IPS DF 19.7 (cell line): Measurements from ENCODE around the gene CRIM1.

Experiments used
- DNase-seq: peaks from one replicate; pipeline ENCODE4 v3.0.0-alpha.2; 2013; ENCODE audit warnings: low read depth, low spot score

CRIM1 gene

DNA sequence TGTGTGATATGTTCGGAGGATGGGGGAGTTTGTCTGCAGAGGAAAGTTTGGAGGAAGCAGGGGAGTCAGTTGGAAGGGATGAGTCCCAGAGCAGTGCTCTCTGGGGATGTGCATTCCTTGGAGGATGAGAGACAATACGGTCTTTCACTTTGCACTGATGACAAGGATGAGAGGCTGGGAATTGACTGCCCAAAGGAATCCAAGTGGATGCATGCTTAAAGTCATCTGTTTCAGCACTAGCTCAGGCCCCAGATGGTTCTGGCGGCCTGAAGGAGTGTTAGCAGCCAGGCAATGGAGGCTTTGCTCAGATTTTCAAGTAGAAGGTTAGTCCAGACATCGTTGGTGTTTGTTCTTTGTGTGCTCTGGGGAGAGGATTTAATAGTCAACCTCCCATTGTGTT lies 100.2 kb downstream of the CRIM1 start:
- no peak for DNase-seq

- no peak for DNase-seq
Observed at GRCh38 chr2:36456227-36457175, 100.9 kb downstream of the CRIM1 start.

DNA sequence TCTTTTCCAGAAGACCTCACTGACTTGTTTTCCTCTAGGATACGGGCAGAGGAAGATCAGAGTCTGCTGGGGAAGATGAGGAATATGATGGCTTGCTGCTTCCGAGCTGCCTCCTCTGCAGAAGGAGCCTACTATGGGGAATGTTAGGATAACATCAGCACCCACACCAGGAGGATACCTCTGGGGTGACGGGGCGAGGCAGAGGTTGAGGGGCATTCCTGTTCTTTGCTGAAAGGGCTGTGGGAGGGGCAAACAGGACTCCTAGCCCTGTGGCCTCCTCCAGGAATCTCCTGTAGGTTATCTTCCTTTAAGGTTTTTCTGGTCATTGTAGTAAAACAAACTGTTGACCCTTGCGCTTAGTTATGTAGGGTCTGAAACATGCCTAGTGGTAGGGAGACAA lies 102.5 kb downstream of the CRIM1 start:
- DNase-seq, result no peak

- DNase-seq, result peak; percentile 69
Observed at GRCh38 chr2:36459725-36460137, 104.2 kb downstream of the CRIM1 start.

DNA sequence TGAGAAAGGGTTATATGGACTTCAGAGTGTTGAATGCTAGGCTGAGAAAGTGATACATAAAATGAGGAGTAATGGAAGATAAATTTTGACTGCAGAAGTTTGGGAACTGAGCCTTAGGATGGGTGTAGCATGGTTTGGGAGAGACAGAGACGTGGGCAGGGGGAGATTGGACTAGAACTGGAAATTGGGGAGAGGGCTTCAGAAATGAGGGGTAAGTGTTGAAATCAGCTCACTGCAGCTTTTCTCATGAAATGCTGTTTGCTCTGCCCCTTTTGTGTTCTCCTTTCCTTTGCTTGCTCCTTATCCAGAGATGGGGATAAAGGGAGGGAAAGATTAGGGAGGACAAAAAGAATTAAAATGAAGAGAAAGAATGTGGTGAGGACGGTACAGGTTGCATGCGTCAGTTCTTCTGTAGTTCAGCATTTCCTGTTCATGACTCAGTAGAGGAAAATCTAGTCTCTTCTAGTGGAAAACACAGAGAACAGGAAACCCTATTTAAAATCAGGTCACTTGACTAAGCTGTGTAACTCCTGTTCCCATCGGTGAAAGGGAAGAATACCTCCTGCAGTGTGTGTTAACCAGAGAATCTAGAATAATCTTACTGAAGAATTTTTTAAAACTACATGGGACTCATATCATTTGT lies 105.6 kb downstream of the CRIM1 start:
- peak; percentile 80 for DNase-seq

DNA sequence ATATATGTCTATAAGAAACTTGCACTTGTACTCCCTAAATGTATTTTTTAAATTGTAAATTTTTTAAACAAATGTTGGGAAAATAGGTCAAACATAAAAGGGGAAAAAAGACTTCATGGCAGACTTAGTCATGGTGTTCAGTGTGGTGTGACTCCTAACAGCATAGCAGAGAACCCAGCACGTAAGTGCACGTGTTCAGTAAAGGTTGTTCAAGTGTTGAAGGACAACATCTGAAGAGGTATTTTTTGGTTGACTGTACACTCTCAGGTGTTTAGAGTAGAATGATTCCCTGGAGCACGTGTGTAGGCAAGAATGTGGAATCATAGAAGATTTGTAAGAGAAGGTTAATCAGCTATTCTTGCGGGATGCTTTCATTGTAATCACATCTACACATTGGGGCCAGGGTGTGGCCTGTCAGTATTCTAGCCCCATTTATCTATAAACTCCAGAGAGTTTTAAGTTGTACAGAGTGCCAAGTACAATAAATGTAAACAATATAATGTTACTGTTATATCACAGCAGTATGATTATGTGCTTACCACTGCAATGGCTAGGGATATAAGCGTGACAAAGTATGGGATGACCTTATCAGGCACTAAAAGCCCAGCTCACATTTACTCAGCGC lies 106.8 kb downstream of the CRIM1 start:
- no peak for DNase-seq

DNA sequence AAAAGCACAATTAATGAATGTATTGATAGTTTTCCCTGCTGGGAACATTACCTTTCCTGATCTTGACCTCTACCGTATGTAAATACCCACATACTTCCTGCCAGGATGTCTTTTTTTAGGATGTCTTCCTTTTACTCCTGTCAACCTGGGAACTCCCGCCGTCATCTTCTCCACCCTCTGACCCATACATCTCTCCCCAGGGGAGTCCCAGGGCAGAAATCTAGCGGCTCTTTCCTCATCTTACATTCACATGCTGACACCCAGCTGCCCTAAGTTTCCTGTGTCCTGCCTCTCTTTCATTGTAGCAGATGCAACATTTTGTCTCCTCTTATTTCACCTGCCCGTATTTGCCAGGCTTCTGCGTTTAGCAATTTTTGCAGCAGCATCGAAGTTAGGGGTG lies 107.8 kb downstream of the CRIM1 start:
- no peak for DNase-seq

GRCh38 chr2:36464006-36464721 lies 108.6 kb downstream of the CRIM1 start:
- no peak for DNase-seq

GRCh38 chr2:36466135-36466534 lies 110.6 kb downstream of the CRIM1 start:
- DNase-seq, result no peak

DNA sequence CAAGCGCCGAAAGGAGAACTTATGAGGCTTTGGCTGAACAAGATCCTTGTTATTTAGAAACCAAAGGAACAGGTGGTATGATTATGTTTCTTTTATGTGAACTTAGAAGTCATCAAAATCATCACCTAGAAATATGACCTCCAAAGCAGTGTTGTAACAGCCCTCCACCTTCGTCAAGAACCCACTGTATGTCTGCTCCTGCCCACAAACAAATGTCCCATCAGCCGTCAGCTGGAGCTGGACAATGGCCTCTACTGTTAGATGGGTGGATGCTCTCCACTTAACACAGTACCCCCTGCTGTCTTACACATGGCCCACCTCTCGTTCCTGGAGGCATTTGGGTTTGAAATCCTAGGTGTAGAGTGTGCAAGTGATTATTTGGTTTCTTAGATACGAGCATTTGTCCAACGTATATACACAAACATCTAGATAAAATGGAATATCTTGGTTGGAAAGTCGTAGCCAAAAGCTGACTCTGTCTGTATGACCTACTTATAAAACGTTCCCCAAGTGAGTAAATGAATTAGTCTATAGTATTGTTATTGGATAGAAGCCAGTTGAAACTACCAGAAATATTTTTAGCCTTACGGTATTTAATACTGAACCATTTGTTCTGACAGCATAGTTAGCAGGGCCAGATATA lies 113.0 kb downstream of the CRIM1 start:
- DNase-seq, result no peak

DNA sequence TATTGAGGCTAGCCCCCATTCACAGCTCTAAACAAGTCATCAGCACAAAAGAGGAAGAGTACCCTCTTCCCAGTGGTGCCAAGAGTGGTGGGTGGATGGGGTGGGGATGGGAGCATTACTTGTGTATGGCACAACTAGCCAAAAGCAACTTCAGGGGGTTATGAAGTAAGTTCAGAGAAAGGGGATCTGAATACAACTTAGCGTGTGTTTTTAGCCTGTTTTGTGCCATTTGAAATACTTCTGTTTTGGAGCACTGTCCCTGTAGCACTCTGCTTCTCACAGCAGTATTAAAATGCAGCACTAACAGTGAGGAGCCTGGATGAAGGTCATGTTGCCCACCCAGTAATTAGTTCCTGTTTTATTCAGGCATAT lies 113.5 kb downstream of the CRIM1 start:
- no peak for DNase-seq

- no peak for DNase-seq
Observed at GRCh38 chr2:36469710-36470109, 114.1 kb downstream of the CRIM1 start.

GRCh38 chr2:36473230-36473629 lies 117.7 kb downstream of the CRIM1 start:
- no peak for DNase-seq

GRCh38 chr2:36476411-36476810 lies 120.8 kb downstream of the CRIM1 start:
- DNase-seq, result no peak

DNA sequence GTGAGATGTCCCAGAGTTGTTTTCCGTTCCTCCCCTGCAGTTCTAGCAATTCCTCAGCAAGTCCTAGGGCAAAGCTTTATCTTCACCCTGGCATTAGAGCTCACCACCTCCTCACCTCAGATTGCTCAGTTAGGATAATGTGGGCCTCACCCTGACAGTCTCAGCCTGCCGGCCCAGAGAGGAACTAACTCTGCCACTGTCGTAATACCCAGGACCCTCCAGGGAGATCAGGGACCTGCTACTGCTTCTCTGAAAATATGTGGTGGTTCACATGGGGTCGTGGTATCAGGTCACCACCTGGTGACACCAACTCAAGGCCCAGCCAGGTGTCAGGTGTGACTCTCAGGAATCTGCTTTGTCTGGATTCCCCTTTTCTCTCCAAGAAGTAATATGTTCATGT lies 121.7 kb downstream of the CRIM1 start:
- DNase-seq, result no peak

DNA sequence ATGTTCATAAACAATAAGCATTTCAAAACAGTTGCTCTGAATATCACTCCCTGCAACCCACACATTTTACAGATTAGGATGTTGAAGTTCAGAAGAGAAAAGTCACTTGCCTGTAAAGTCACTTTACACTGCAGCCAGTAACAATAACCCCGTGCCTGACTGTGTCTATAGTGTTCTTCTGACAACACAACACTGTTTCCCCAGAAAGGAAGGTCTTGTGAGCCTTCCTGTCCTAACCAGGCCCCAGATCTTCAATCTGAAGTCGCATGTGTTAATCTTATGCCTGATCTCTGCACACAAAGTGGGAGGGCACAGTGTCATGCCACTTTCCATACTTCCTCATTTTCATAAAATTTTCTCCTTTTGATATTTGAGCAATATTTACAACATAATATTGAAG lies 122.2 kb downstream of the CRIM1 start:
- DNase-seq, result no peak

DNA sequence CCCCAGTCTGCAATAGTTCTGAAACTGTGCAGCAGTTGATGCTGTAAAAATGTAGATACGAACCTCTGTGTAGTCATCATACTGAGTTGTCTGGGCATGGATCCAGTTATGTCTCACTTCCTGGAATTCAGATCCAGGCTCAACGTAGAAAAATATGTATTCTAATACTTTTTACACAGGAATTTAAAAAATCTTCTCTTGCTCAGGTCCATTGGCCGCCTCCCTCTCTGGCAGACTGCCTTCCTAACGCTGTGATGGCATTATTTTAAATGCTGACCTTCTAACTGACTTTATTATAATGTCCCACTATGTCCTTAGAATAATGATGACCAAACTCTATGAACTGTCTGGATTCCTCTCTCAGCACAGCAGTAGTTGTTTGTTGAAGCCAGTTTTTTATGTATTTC lies 122.8 kb downstream of the CRIM1 start:
- no peak for DNase-seq

DNA sequence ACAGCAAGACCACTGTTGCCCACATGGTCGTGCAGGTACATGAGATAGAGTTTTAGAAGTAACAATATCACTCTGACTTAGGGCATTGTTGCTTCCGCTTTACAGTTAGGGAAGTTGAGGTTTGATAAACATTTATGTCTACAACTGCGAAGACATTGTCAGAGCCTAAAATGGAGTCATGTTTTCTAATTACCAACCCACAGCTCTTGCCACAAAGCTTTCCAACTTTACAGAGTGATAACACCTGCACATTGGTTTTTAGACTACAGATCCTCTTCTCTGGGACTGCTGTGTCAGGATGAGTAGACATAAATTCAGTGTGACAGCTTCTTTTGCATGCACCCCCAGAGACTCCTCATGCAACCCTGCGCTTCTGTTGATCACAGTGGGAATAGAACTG lies 123.4 kb downstream of the CRIM1 start:
- no peak for DNase-seq

- no peak for DNase-seq
Observed at GRCh38 chr2:36479406-36479805, 123.8 kb downstream of the CRIM1 start.

DNA sequence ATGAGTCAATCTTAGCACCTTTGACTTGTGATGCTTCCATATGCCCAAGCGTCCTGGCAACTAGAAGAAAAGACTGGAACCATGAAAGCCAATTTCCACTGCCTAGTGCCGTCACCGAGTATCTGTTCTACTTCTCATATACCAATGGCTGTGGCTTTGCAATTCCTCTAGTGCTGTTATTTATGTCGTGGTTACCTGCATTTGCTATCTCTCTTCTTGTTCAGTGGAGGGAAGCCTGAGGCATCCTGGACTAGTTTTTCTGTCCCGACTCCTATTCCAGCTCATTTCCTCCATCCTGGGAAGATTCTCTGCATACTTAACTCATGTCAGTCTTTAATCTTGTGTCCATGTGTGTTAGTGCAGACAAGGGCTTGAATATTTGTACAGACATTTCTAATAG lies 124.5 kb downstream of the CRIM1 start:
- no peak for DNase-seq

DNA sequence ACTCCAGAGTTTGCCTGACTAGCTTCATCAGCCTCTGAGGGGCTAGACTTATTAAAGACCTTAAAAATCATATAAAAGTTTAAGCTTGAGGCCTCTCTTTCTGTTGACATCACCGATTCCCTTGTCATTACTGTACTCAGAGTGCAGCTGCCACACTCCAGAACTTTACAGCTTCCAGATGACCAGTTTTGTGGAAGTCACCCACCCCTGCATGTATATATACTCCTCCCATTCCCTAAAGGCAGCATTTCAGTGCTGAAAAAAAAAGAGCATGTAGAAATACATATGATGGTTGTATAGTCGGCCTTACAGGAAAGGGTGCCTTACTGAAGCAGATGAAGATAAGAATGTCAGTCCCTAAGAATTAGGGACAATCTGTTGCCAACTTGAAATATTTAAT lies 125.1 kb downstream of the CRIM1 start:
- DNase-seq, result no peak

- DNase-seq, result no peak
Observed at GRCh38 chr2:36481709-36482108, 126.1 kb downstream of the CRIM1 start.
